Mononuclear cell (primary cell): ENCODE measurements around the gene B4GALNT2. TPM values are rescaled to one million over a fixed set of nuclear protein-coding genes. Genes with fewer than 3 reads are reported as not detected.
"Not testable (repeated sequence)": the region's sequence is repeated elsewhere in the genome, so short reads cannot be mapped to it uniquely, and the experiment has no call there.

ENCODE experiments used
- H3K27me3 ChIP-seq: 2 replicates; pipeline ENCODE4 v1.6.0; 2011; ENCODE audit warnings: low read length, control low read depth; ENCODE audit not compliant: insufficient read depth
- H3K4me1 ChIP-seq: 2 replicates; pipeline ENCODE4 v1.5.1; 2011; ENCODE audit warnings: mild to moderate bottlenecking, low read length, control low read depth; ENCODE audit not compliant: insufficient read depth
- H3K4me3 ChIP-seq: 2 replicates; pipeline ENCODE4 v1.5.1; 2011; ENCODE audit warnings: mild to moderate bottlenecking, low read length, moderate library complexity
- H3K9me3 ChIP-seq: 2 replicates; pipeline ENCODE4 v1.5.1; 2011; ENCODE audit warnings: low read depth, mild to moderate bottlenecking, control low read depth, low read length
- total RNA-seq: library from RNA; depleted of rRNA; stranded (reverse); fragments of >200 nt; gene quantifications from one replicate; pipeline ENCODE4 v1.2.3, GENCODE V29; 2012

Gene B4GALNT2
- under 0.01 TPM for total RNA-seq

GRCh38 chr17:49132699-49133364 is at the start of gene B4GALNT2:
B4GALNT2 (plus strand) TSS chr17:49132769; CDS start chr17:49132793, 24 bp downstream.
- peaks cover 7% of the 10 kb centered on the region for H3K4me1 ChIP-seq
- H3K9me3 ChIP-seq: no peaks in the 10 kb centered on the region
- H3K27me3 ChIP-seq: peaks cover 53% of the 10 kb centered on the region
- no peak within 1 kb of the TSS for H3K4me3 ChIP-seq

- H3K4me3 ChIP-seq, H3K4me1 ChIP-seq, H3K27me3 ChIP-seq: not testable (repeated sequence)
These were observed 47.5 kb upstream of the B4GALNT2 start for GRCh38 chr17:49085046-49085445.

GRCh38 chr17:49085565-49086315 is 46.8 kb upstream of the B4GALNT2 start:
- Histone ChIP-seq H3K4me3 (no peak overlapping the region), H3K27me3 (peaks cover 3% of the 10 kb centered on the region), H3K9me3 (no peaks in the 10 kb centered on the region), H3K4me1 (no peaks in the 10 kb centered on the region)

More at GRCh38 chr17:49085046-49085445, 47.5 kb upstream of the B4GALNT2 start:
- not testable (repeated sequence) for H3K9me3 ChIP-seq

- Histone ChIP-seq H3K27me3 (peaks cover 3% of the 10 kb centered on the region), H3K4me1 (no peaks in the 10 kb centered on the region), H3K9me3 (no peaks in the 10 kb centered on the region)
These were observed 46.3 kb upstream of the B4GALNT2 start for GRCh38 chr17:49086316-49086605.

GRCh38 chr17:49086649-49087048 is 45.9 kb upstream of the B4GALNT2 start:
- Histone ChIP-seq H3K4me3 (no peak overlapping the region), H3K27me3 (peaks cover 3% of the 10 kb centered on the region), H3K9me3 (no peaks in the 10 kb centered on the region), H3K4me1 (no peaks in the 10 kb centered on the region)

More at GRCh38 chr17:49086316-49086605, 46.3 kb upstream of the B4GALNT2 start:
- no peak overlapping the region for H3K4me3 ChIP-seq

- H3K4me1 ChIP-seq: no peaks in the 10 kb centered on the region
- H3K9me3 ChIP-seq: no peaks in the 10 kb centered on the region
- no peak overlapping the region for H3K4me3 ChIP-seq
- H3K27me3 ChIP-seq: peaks cover 3% of the 10 kb centered on the region
These were observed 43.5 kb upstream of the B4GALNT2 start for GRCh38 chr17:49089094-49089493.

- Histone ChIP-seq H3K4me1 (no peaks in the 10 kb centered on the region), H3K27me3 (no peaks in the 10 kb centered on the region), H3K4me3 (no peak overlapping the region), H3K9me3 (no peaks in the 10 kb centered on the region)
These were observed 41.5 kb upstream of the B4GALNT2 start for GRCh38 chr17:49090878-49091594.

GRCh38 chr17:49093131-49093530 is 39.4 kb upstream of the B4GALNT2 start:
- H3K27me3 ChIP-seq: no peaks in the 10 kb centered on the region
- H3K9me3 ChIP-seq: no peaks in the 10 kb centered on the region
- H3K4me1 ChIP-seq: no peaks in the 10 kb centered on the region
- no peak overlapping the region for H3K4me3 ChIP-seq

- Histone ChIP-seq H3K4me1 (no peaks in the 10 kb centered on the region), H3K27me3 (no peaks in the 10 kb centered on the region), H3K9me3 (no peaks in the 10 kb centered on the region), H3K4me3 (no peak overlapping the region)
These were observed 32.0 kb upstream of the B4GALNT2 start for GRCh38 chr17:49100601-49101000.

GRCh38 chr17:49101054-49101534 is 31.5 kb upstream of the B4GALNT2 start:
- Histone ChIP-seq H3K4me3 (no peak overlapping the region), H3K27me3 (no peaks in the 10 kb centered on the region), H3K4me1 (no peaks in the 10 kb centered on the region), H3K9me3 (no peaks in the 10 kb centered on the region)

GRCh38 chr17:49103360-49103759 is 29.2 kb upstream of the B4GALNT2 start:
- H3K4me3 ChIP-seq, H3K4me1 ChIP-seq, H3K9me3 ChIP-seq, H3K27me3 ChIP-seq: not testable (repeated sequence)

GRCh38 chr17:49104511-49105074 is 28.0 kb upstream of the B4GALNT2 start:
- no peak overlapping the region for H3K4me3 ChIP-seq
- no peaks in the 10 kb centered on the region for H3K4me1 ChIP-seq
- no peaks in the 10 kb centered on the region for H3K27me3 ChIP-seq
- no peaks in the 10 kb centered on the region for H3K9me3 ChIP-seq

GRCh38 chr17:49106321-49107210 is 26.0 kb upstream of the B4GALNT2 start:
- Histone ChIP-seq H3K4me1 (no peaks in the 10 kb centered on the region), H3K9me3 (no peaks in the 10 kb centered on the region), H3K27me3 (no peaks in the 10 kb centered on the region), H3K4me3 (no peak overlapping the region)

- Histone ChIP-seq H3K9me3 (no peaks in the 10 kb centered on the region), H3K4me1 (no peaks in the 10 kb centered on the region), H3K27me3 (no peaks in the 10 kb centered on the region), H3K4me3 (no peak overlapping the region)
These were observed 25.4 kb upstream of the B4GALNT2 start for GRCh38 chr17:49107211-49107557.
